SHP77 treated with DMSO at 0.1 percent for 48 hours (cell line): ENCODE measurements around the gene SCYL1.

Experiments used
- DNase-seq: peaks from one replicate; lab custom pipeline; 2025; lab: John Stamatoyannopoulos, UW

The SCYL1 gene

GRCh38 chr11:65571420-65571819 lies 46.5 kb downstream of the SCYL1 start:
- DNase-seq: no peak

GRCh38 chr11:65571940-65572339 lies 47.1 kb downstream of the SCYL1 start:
- DNase-seq: no peak

GRCh38 chr11:65572356-65573051 lies 47.6 kb downstream of the SCYL1 start, which contains the start of gene FAM89B:
TSS of gene FAM89B (plus strand) at chr11:65572538. CDS start at chr11:65572670, 132 bp downstream.
- DNase-seq: no peak

GRCh38 chr11:65573391-65574079 lies 48.7 kb downstream of the SCYL1 start:
- DNase-seq: no peak

GRCh38 chr11:65574109-65574810 lies 49.4 kb downstream of the SCYL1 start:
- peak; percentile 29 for DNase-seq

GRCh38 chr11:65574811-65575567 lies 50.1 kb downstream of the SCYL1 start:
- DNase-seq: no peak

- DNase-seq: no peak
Measured at GRCh38 chr11:65575568-65576231, 50.8 kb downstream of the SCYL1 start, which contains the start of gene EHBP1L1. TSS of gene EHBP1L1 (plus strand) at chr11:65576053. CDS start at chr11:65576303, 250 bp downstream.

GRCh38 chr11:65576232-65576866 lies 51.5 kb downstream of the SCYL1 start:
- DNase-seq: no peak

GRCh38 chr11:65576867-65577755 lies 52.2 kb downstream of the SCYL1 start:
- DNase-seq: no peak

- no peak for DNase-seq
Measured at GRCh38 chr11:65577756-65578109, 52.9 kb downstream of the SCYL1 start.

GRCh38 chr11:65578134-65578533 lies 53.3 kb downstream of the SCYL1 start:
- no peak for DNase-seq

GRCh38 chr11:65578667-65579066 lies 53.8 kb downstream of the SCYL1 start:
- DNase-seq: no peak

- DNase-seq: no peak
Measured at GRCh38 chr11:65579291-65579690, 54.4 kb downstream of the SCYL1 start.

- DNase-seq: no peak
Measured at GRCh38 chr11:65580031-65580692, 55.3 kb downstream of the SCYL1 start.

- no peak for DNase-seq
Measured at GRCh38 chr11:65580756-65581155, 55.9 kb downstream of the SCYL1 start.

GRCh38 chr11:65581928-65582327 lies 57.0 kb downstream of the SCYL1 start:
- DNase-seq: no peak

- DNase-seq: no peak
Measured at GRCh38 chr11:65583589-65583988, 58.7 kb downstream of the SCYL1 start.

GRCh38 chr11:65584106-65584505 lies 59.2 kb downstream of the SCYL1 start:
- no peak for DNase-seq

GRCh38 chr11:65584723-65585171 lies 59.9 kb downstream of the SCYL1 start:
- no peak for DNase-seq
